Lower leg skin (tissue), 3 donors: Measurements from ENCODE around the gene THADA.

ENCODE experiments used
- CTCF ChIP-seq, 3 donors: fragments of 450-650 bp; IDR thresholded peaks; one replicate each; pipeline ENCODE4 v1.5.1; 2016; ENCODE audit warnings: antibody characterized with exemption in 3 of 3, mild to moderate bottlenecking in 3 of 3, moderate library complexity in 2 of 3
- POLR2A ChIP-seq, 2 donors: fragments of 450-650 bp; IDR thresholded peaks; one replicate each; pipeline ENCODE4 v1.6.1; 2016 to 2017; ENCODE audit warnings: antibody characterized with exemption in 2 of 2, mild to moderate bottlenecking in 1 of 2, moderate library complexity in 1 of 2

DNA sequence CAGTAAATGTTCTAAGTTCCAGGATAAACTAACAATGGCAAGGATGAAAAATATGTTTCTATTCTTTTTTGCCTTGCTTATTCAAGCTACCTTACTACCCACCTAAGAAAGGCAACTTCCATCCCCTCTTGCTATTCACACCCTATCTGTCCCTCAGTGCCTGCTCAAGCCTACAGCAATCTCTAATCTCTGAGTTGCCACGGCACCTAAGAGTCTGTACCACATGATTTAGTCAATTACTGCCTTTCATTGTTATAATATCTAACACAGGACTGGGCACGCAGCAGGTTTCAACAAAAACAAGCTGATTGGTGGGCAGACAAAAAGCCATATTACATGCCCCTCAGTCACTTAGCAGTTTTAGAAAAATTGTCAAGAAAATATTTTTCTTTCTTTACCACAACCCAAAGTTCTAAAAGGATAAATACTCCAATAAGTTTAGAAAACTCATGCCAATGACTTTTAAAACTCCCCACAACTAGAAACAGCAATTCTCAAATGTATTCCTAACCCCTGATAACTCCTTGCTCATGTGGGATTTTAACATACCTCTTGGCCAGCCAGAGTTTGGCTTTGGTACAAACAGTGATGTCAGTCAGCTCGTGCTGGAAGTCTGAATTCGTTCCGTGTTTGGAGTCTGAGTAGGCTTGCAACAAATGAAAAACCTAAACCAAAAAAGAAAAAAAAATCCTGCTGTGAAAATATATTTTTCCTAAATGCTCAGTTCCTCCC, 252.1 kb downstream of the THADA start:
- no peak for TF ChIP-seq POLR2A (IDR thresholded peaks at IDR 0.05)
- no peak for TF ChIP-seq CTCF (IDR thresholded peaks at IDR 0.05)
